HepG2 (cell line): Measurements from ENCODE around the gene PRIMA1. TPM values are rescaled to one million over a fixed set of nuclear protein-coding genes. Genes with fewer than 3 reads are reported as not detected.

ENCODE experiments used
- AGO1 ChIP-seq: fragments of 200-400 bp; formaldehyde crosslinking; IDR thresholded peaks from 2 replicates; pipeline ENCODE4 v1.6.1; 2017; ENCODE audit warnings: mild to moderate bottlenecking, low read depth, low read length, moderate library complexity; ENCODE audit not compliant: poor library complexity, severe bottlenecking
- BHLHE40 ChIP-seq: IDR thresholded peaks from 2 replicates; pipeline ENCODE4 v1.6.1; 2011; ENCODE audit warnings: low read length, improper control_type of control experiment
- FOSL1 ChIP-seq: sonication (generic); formaldehyde crosslinking; IDR thresholded peaks from 2 replicates; pipeline ENCODE4 v1.9.0; 2021; ENCODE audit warnings: missing genetic modification reagents, borderline replicate concordance
- KAT2B ChIP-seq: fragments of 150-350 bp; IDR thresholded peaks from 2 replicates; pipeline ENCODE4 v1.6.1; 2014; ENCODE audit warnings: low read depth, low read length, borderline replicate concordance
- KLF16 ChIP-seq, 2 experiments: sonication (generic) in 1 of 2; formaldehyde crosslinking in 1 of 2; IDR thresholded peaks; 2 replicates each; pipeline versions ENCODE4 v1.6.1 to v1.8.0; 2016 to 2023; ENCODE audit warnings: missing genetic modification reagents in 2 of 2, missing compliant biosample characterization in 1 of 2
- KLF9 ChIP-seq: IDR thresholded peaks from 2 replicates; pipeline ENCODE4 v1.6.1; 2016; ENCODE audit warnings: low read depth
- RXRA ChIP-seq: sonication (generic); formaldehyde crosslinking; IDR thresholded peaks from 2 replicates; pipeline ENCODE4 v1.5.1; 2020; ENCODE audit warnings: missing genetic modification reagents
- SMYD3 ChIP-seq: sonication (generic); formaldehyde crosslinking; IDR thresholded peaks from 2 replicates; pipeline ENCODE4 v1.8.1; 2023; ENCODE audit warnings: mild to moderate bottlenecking, missing genetic modification reagents
- TBL1XR1 ChIP-seq: fragments of 150-350 bp; IDR thresholded peaks from 2 replicates; pipeline ENCODE4 v1.6.1; 2014; ENCODE audit warnings: borderline replicate concordance, low read length; ENCODE audit not compliant: partially characterized antibody
- UBTF ChIP-seq: sonication (generic); formaldehyde crosslinking; IDR thresholded peaks from 2 replicates; pipeline ENCODE4 v1.4.0; 2020; ENCODE audit warnings: mild to moderate bottlenecking, missing genetic modification reagents
- XBP1 ChIP-seq: sonication (generic); formaldehyde crosslinking; IDR thresholded peaks from 2 replicates; pipeline ENCODE4 v1.5.0; 2020; ENCODE audit warnings: missing genetic modification reagents
- ZBTB2 ChIP-seq: sonication (generic); formaldehyde crosslinking; IDR thresholded peaks from 2 replicates; pipeline ENCODE4 v1.8.0; 2022; ENCODE audit warnings: low read depth, missing genetic modification reagents
- ZMYM3 ChIP-seq: sonication (generic); formaldehyde crosslinking; IDR thresholded peaks from 2 replicates; pipeline ENCODE4 v1.5.1; 2020; ENCODE audit warnings: mild to moderate bottlenecking, missing genetic modification reagents
- ZNF513 ChIP-seq: sonication (generic); formaldehyde crosslinking; conservative IDR thresholded peaks from 2 replicates; pipeline ENCODE4 v1.5.0; 2020; ENCODE audit warnings: missing genetic modification reagents
- ZNF569 ChIP-seq: sonication (generic); formaldehyde crosslinking; IDR thresholded peaks from 2 replicates; pipeline ENCODE4 v1.5.0; 2020; ENCODE audit warnings: mild to moderate bottlenecking, missing genetic modification reagents, moderate library complexity, borderline replicate concordance
- ZNF646 ChIP-seq: sonication (generic); formaldehyde crosslinking; IDR thresholded peaks from 2 replicates; pipeline ENCODE4 v1.9.0; 2021; ENCODE audit warnings: mild to moderate bottlenecking, missing genetic modification reagents
- ZNF704 ChIP-seq: sonication (generic); formaldehyde crosslinking; IDR thresholded peaks from 2 replicates; pipeline ENCODE4 v1.8.1; 2023; ENCODE audit warnings: mild to moderate bottlenecking, inconsistent platforms, moderate library complexity, missing genetic modification reagents, borderline replicate concordance
- polyA plus RNA-seq, 8 experiments: library from polyadenylated mRNA; depleted of rRNA in 3 of 8; stranded (reverse) in 7 of 8; unstranded in 1 of 8; fragments of >200 nt; fragmentation: Illumina TruSeq in 4 of 8; extraction: Trizol in 4 of 8; gene quantifications; 2 replicates each; pipeline versions ENCODE4 v1.2.1 to v1.2.3, GENCODE V29; 2011 to 2016; ENCODE audit warnings: low read depth in 4 of 8, missing spikeins in 1 of 8, mixed read lengths in 1 of 8; ENCODE audit not compliant: insufficient read depth in 1 of 8
- total RNA-seq, 5 experiments: library from RNA; depleted of rRNA; stranded (reverse); fragments of >200 nt; fragmentation: Illumina TruSeq; extraction: Trizol; gene quantifications; 2 replicates each; pipeline ENCODE4 v1.2.3, GENCODE V29; 2016; ENCODE audit warnings: low read depth in 1 of 5

The PRIMA1 gene
- total and polyA plus RNA-seq, 2 of the 13 experiments (the other 11 are each of a cell fraction or from before 2014, with no cell fraction given): 2.4 to 3.2 TPM

GRCh38 chr14:93778453-93778852 is 9.8 kb downstream of the PRIMA1 start (continued):
- TF ChIP-seq UBTF (CRISPR knock-in tag) (no peak), SMYD3 (CRISPR knock-in tag) (peak; percentile 44; the same call in 1 of the 2 replicates), ZBTB2 (no peak), ZNF646 (CRISPR knock-in tag) (no peak), XBP1 (no peak), TBL1XR1 (no peak), KLF16 (CRISPR knock-in tag; IDR thresholded peaks at IDR 0.05) (peak in 1 of 2 experiments; percentile 63; a peak in 1 of 4 replicates), KAT2B (no peak), AGO1 (no peak), FOSL1 (no peak), ZNF569 (CRISPR knock-in tag) (no peak), RXRA (CRISPR knock-in tag) (peak; percentile 89; the same call in 1 of the 2 replicates), BHLHE40 (no peak), ZNF704 (CRISPR knock-in tag) (no peak), KLF9 (no peak), ZNF513 (CRISPR knock-in tag) (no peak), ZMYM3 (CRISPR knock-in tag) (no peak; the same call in 1 of the 2 replicates)
